Pancreas (tissue), 10 donors: ENCODE results near the gene HNF1A. TPM values are rescaled to one million over a fixed set of nuclear protein-coding genes. Genes with fewer than 3 reads are reported as not detected.

Source experiments
- ATAC-seq, 4 donors: fragments of 200-7000 bp; cut with Tn5 transposase; one replicate each; pipeline versions ENCODE4 v1.8.0 to v1.9.1; 2020; ENCODE audit warnings: mild to moderate bottlenecking in 4 of 4, moderate library complexity in 4 of 4
- DNase-seq, 6 donors: peaks; one replicate each; pipeline ENCODE4 v3.0.0-alpha.2; 2020
- FAIRE-seq: peaks from 2 replicates; lab custom pipeline; 2012; peaks lifted over from hg19 to GRCh38; lab: Jason Lieb, UNC
- H3K27ac ChIP-seq, 4 donors: fragments of 200-600 bp; sonication (generic); 1 replicate in 3 of 4; 2 replicates in 1 of 4; pipeline versions ENCODE4 v1.5.0 to v1.8.0; 2020
- H3K27me3 ChIP-seq, 4 donors: fragments of 200-600 bp; one replicate each; pipeline ENCODE4 v1.8.0; 2021
- H3K36me3 ChIP-seq, 3 donors: fragments of 200-600 bp; sonication (generic) in 1 of 3; one replicate each; pipeline versions ENCODE4 v1.5.0 to v1.8.0; 2020 to 2021
- H3K4me1 ChIP-seq, 3 donors: fragments of 200-600 bp; one replicate each; pipeline ENCODE4 v1.8.0; 2021
- H3K4me3 ChIP-seq, 4 donors: fragments of 200-600 bp; sonication (generic) in 2 of 4; one replicate each; pipeline versions ENCODE4 v1.5.0 to v1.8.0; 2020 to 2021
- H3K9me3 ChIP-seq, 4 donors: fragments of 200-600 bp; one replicate each; pipeline ENCODE4 v1.8.0; 2021
- WGBS, 2 donors: extraction: QIAGEN DNeasy Blood & Tissue Kit; methylation state at CpG; one replicate each; pipeline ENCODE4 v1.1.7; 2013; 5-methylcytosine and 5-hydroxymethylcytosine counted together
- intact Hi-C, 3 donors: fragments of 100-400 bp; cut with DNase I; formaldehyde crosslinking; loops; one replicate each; pipeline versions ENCODE4 v1.11.1 to v1.14.2; 2022
- polyA plus RNA-seq, 2 donors: library from polyadenylated mRNA; stranded (reverse); fragments of 200-250 nt; gene quantifications; one replicate each; pipeline ENCODE4 v1.2.3, GENCODE V29; 2013
- total RNA-seq, 6 donors: library from RNA; stranded (reverse); fragmentation: NEBNext Ultra II Directional in 4 of 6; extraction: Animal tissue kit (Norgen Biotek cat#: 25700) in 4 of 6; gene quantifications; one replicate each; pipeline versions ENCODE4 v1.2.1 to v1.2.4, GENCODE V29; 2021 to 2023
- TF ChIP-seq, protein P1 (sequence below), 4 donors: fragments of 200-600 bp; sonication (generic) in 3 of 4; IDR thresholded peaks; one replicate each; pipeline versions ENCODE4 v1.5.0 to v1.8.0; 2021; ENCODE audit warnings: antibody characterized with exemption in 4 of 4
- donor health status: healthy with polysubstance abuse.
- donor health status: DM: no; HTN: no; CAD: no; lungs with moderate emphysema.
- donor health status: DM: no; HTN: no; CAD: no.
- donor health status: control.
- donor health status: control.
- donor health status: Bipolar disorder and iron deficiency.
- donor health status: DM: yes; HTN: yes; CAD: no.
- donor health status: DM: no; HTN: no; CAD: no.
- donor health status: DM: no; HTN: no; CAD: no.
- donor health status: DM: yes; HTN: yes; CAD: no.

Gene HNF1A
- total and polyA plus RNA-seq, 8 donors: 4.9 to 17.2 (median 7.8) TPM

DNA sequence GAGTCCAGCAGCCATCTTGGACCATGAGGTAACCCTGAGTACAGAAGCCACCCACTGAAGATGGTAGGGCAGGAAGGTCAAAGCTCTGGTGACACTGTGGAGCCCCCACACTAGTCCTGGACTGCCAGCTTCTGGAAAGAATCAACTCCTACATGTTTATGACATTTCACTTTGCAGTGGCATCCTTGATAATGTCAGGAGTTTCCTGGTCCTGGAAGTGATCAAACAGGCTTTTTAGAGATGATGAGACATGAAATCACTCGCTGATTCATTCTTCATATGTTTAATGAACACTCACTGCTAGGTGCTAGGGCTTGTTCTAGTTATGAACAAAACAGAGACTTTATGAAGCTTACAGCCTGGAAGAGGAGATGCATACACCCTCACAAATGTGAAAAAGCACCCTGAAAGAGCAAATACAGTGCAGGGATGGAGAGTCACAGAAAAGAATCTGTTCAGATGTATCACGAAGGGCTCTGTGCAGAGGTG, 15.8 kb upstream of the HNF1A start:
- intact Hi-C loops: no loop called here
- Histone ChIP-seq H3K36me3 (no peaks in the 10 kb centered on the region), H3K4me3 (no peak overlapping the region), H3K4me1 (no peaks in the 10 kb centered on the region), H3K27ac (no peak overlapping the region), H3K27me3 (no peaks in the 10 kb centered on the region), H3K9me3 (no peaks in the 10 kb centered on the region)
- WGBS, 2 donors: 83 to 84% methylated on average over 2 of the region's 2 CpGs
- ATAC-seq (peak in 2 of 4 donors; percentile 4), DNase-seq (no peak), FAIRE-seq (no peak)
- TF ChIP-seq, protein P1, sequence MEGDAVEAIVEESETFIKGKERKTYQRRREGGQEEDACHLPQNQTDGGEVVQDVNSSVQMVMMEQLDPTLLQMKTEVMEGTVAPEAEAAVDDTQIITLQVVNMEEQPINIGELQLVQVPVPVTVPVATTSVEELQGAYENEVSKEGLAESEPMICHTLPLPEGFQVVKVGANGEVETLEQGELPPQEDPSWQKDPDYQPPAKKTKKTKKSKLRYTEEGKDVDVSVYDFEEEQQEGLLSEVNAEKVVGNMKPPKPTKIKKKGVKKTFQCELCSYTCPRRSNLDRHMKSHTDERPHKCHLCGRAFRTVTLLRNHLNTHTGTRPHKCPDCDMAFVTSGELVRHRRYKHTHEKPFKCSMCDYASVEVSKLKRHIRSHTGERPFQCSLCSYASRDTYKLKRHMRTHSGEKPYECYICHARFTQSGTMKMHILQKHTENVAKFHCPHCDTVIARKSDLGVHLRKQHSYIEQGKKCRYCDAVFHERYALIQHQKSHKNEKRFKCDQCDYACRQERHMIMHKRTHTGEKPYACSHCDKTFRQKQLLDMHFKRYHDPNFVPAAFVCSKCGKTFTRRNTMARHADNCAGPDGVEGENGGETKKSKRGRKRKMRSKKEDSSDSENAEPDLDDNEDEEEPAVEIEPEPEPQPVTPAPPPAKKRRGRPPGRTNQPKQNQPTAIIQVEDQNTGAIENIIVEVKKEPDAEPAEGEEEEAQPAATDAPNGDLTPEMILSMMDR (IDR thresholded peaks at IDR 0.05): no peak

DNA sequence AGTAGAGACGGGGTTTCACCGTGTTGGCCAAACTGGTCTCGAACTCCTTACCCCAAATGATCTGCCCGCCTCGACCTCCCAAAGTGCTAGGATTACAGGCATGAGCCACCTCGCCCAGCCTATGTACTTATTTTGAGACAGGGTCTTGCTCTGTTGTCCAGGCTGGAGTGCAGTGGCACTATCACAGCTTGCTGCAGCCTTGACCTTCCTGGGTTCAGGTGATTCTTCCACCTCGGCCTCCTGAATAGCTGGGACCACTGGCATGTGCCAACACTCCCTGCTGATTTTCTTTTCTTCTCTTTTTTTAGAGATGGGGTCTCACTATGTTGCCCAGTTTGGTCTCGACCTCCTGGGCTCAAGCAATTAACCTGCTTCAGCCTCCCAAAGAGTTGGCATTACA, 14.0 kb upstream of the HNF1A start:
- ATAC-seq: no peak
- WGBS, 2 donors: 89 to 94% methylated on average over 8 of the region's 8 CpGs
- FAIRE-seq: no peak
- no peak overlapping the region for H3K27ac ChIP-seq
- no peak for DNase-seq
- no peaks in the 10 kb centered on the region for H3K9me3 ChIP-seq
- intact Hi-C loops: no loop called here
- H3K27me3 ChIP-seq: no peaks in the 10 kb centered on the region
- no peaks in the 10 kb centered on the region for H3K4me1 ChIP-seq
- H3K36me3 ChIP-seq: peaks cover 0 to 9% (median 0%) of the 10 kb centered on the region in 3 donors
- H3K4me3 ChIP-seq: no peak overlapping the region
- TF ChIP-seq, protein P1 (IDR thresholded peaks at IDR 0.05): no peak

DNA sequence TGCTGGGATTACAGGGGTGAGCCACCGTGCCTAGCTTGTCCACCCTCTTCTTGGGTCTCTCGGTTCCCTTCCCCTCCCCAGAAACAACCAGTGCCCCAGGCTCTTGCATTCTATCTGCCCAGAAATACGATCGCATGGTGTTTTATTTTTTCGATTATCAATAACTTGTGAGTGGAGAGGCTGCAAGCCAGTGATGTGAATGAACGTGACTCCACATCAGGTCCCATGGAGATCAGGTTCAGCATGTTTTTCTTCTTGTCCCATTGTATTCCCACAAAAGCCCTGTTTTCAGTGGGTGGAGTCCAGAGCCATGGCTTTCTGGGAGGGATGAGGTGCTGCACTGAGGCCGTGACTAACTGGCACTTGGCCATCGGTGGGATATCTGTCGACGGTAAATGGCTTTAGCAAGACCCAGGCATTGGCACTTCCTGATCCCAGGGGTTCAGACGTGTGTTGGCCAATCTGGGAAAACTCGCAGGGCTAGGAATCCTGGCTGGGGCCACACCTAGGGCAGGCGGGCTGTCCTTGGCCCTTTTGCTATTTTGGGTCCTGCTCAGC, 12.7 kb upstream of the HNF1A start:
- H3K4me3 ChIP-seq: no peak overlapping the region
- no peaks in the 10 kb centered on the region for H3K27me3 ChIP-seq
- H3K9me3 ChIP-seq: no peaks in the 10 kb centered on the region
- H3K27ac ChIP-seq: no peak overlapping the region
- 64 to 68% methylated on average over 13 of the region's 13 CpGs for WGBS, 2 donors
- FAIRE-seq (no peak), ATAC-seq (peak in 2 of 4 donors; percentile 9 to 13), DNase-seq (peak in 3 of 6 donors; percentile 26 to 30 (median 29))
- TF ChIP-seq, protein P1 (IDR thresholded peaks at IDR 0.05): no peak
- intact Hi-C loops: no loop called here
- no peaks in the 10 kb centered on the region for H3K4me1 ChIP-seq
- peaks cover 0 to 18% (median 0%) of the 10 kb centered on the region in 3 donors for H3K36me3 ChIP-seq

DNA sequence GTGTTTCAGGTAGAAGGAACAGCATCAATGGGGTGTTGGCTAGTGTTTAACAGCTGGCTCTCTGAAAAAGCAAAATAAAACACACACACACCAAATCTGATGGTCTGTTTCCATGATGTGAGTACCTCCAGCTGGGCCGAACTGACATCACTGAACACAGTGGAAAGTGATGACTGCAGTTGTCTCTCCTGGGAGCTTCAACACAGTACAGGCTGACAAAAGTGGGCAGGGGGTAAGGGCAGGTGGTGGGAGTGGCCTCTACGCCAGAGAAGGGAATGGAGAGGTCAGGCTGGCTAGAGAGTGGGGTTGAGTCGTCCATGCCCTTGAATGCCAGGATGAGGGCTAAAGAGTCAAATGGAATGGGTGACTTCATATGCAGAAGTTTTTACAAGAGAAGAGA, 8.0 kb upstream of the HNF1A start:
- FAIRE-seq (no peak), ATAC-seq (no peak), DNase-seq (no peak)
- Histone ChIP-seq H3K27me3 (no peaks in the 10 kb centered on the region), H3K4me1 (peaks cover 0 to 6% (median 0%) of the 10 kb centered on the region in 3 donors), H3K36me3 (peaks cover 0 to 37% (median 0%) of the 10 kb centered on the region in 3 donors), H3K27ac (no peak overlapping the region), H3K4me3 (no peak overlapping the region), H3K9me3 (no peaks in the 10 kb centered on the region)
- 78 to 79% methylated on average over 3 of the region's 3 CpGs for WGBS, 2 donors
- intact Hi-C loops: no loop called here
- TF ChIP-seq, protein P1 (IDR thresholded peaks at IDR 0.05): no peak
